ENCODE results near the gene DLGAP3.

The DLGAP3 gene

DNA sequence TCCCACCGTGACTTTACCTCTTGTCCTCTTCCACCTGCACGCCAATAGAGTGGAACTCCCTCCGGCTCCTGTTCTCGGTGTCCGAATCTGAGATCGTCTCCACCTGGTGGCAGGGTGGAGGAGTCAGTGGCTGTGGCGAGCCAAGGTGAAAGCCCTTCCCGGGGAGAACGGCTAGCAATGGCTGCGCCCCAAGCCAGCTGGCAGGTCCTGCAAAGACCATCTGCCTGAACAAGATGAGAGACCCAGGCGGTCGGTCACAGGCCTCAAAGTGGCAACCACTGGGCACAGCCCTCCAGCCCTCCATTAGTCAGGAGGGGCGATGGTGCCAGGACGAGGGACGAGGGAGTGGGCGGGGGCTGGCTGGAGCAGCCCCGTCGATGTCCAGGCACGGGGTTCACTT is 44.5 kb downstream of the DLGAP3 start:
- TF ChIP-seq, protein P1, sequence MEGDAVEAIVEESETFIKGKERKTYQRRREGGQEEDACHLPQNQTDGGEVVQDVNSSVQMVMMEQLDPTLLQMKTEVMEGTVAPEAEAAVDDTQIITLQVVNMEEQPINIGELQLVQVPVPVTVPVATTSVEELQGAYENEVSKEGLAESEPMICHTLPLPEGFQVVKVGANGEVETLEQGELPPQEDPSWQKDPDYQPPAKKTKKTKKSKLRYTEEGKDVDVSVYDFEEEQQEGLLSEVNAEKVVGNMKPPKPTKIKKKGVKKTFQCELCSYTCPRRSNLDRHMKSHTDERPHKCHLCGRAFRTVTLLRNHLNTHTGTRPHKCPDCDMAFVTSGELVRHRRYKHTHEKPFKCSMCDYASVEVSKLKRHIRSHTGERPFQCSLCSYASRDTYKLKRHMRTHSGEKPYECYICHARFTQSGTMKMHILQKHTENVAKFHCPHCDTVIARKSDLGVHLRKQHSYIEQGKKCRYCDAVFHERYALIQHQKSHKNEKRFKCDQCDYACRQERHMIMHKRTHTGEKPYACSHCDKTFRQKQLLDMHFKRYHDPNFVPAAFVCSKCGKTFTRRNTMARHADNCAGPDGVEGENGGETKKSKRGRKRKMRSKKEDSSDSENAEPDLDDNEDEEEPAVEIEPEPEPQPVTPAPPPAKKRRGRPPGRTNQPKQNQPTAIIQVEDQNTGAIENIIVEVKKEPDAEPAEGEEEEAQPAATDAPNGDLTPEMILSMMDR (IDR thresholded peaks at IDR 0.05; ENCODE audit: extremely low read depth, missing control alignments) = peak; percentile 12
- peak; percentile 59 for DNase-seq (ENCODE audit: low spot score)

DNA sequence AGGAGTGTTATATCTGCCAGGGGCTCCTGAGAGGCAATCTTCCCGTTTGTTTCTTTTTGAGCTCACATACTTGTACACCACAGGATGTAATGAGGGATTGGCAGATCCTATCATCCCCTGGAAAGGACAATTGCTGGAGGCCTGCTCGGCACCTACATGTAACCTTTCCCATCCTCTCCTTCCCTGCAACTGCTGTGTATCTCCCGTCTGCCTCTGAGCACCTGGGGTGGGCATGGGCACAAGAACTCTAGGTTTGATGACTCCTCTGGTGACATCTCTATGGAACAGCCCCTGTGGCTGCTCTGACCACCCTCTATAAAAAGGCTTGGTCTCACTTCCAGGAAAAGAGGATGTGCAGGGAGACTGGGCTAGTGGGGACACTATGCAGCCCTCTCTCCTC is 44.9 kb downstream of the DLGAP3 start:
- TF ChIP-seq, protein P1 (IDR thresholded peaks at IDR 0.05; ENCODE audit: extremely low read depth, missing control alignments) = no peak
- DNase-seq (ENCODE audit: low spot score) = no peak

DNA sequence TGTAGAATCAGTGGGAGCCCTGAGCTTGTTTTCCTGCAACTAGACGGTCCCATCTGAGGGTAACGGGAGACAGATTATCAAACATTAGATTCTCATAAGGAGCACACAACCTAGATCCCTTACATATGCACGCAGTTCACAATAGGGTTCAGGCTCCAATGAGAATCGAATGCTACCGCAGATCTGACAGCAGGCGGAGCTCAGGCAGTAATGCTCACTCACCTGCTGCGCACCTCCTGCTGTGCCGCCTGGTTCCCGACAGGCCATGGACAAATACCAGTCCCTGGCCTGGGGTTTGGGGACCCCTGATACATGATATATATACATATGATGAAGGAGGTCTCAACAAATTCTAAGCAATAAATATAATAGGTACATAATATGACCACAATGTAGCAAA is 50.2 kb downstream of the DLGAP3 start:
- no peak for DNase-seq (ENCODE audit: low spot score)
- TF ChIP-seq, protein P1 (IDR thresholded peaks at IDR 0.05; ENCODE audit: extremely low read depth, missing control alignments) = no peak

DNA sequence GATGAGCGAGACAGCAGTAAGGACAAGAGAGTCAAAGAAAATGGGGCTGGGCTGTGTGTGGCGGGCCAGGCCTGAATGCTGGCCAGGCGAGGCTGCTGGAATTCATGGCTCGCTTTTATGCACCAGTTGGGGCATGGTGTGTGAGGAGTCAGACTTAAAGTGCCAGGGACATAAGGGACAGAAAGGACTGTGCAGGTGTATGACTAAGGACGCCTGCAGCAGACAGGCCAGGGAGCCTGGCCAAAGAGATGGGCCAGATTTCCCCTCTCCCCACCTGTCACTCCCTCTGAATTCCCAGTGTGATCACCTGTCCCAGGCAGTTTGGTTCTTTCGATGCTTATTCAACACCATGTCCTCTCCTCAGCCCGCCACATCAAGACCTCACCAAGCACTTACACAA is 53.0 kb downstream of the DLGAP3 start:
- TF ChIP-seq, protein P1 (IDR thresholded peaks at IDR 0.05; ENCODE audit: extremely low read depth, missing control alignments) = no peak
- no peak for DNase-seq (ENCODE audit: low spot score)

DNA sequence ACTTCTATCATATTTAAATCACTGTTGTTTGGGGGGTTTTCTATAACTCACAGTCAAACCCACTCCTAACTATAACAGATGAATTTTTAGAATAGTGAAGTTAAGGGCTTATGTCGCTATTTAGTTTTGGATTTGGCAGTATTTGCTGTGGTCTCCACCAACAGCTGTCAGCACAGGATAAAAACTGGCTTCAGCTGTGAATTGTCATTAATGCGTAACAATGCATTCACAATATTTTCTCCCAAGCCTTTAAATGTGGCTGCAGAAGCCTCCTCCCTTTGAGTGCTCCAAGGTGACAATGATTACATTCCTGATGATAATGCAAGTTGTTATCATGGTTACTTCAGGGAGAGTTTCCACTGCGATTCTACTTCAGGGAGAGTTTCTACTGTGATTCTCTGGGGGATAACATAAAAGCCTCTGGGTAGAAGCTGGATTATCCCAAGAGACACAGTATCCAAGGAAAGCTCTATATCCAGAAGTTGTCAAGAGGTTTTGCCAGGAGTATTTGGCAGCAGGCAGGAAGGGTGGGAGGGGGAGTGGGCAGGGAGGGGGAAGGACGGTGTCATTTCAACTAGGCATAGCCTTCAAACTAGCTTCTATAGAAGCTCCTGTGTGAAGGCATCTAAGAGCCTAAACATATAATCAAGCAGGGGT is 55.0 kb downstream of the DLGAP3 start:
- DNase-seq (ENCODE audit: low spot score) = no peak
- TF ChIP-seq, protein P1 (IDR thresholded peaks at IDR 0.05; ENCODE audit: extremely low read depth, missing control alignments) = no peak

DNA sequence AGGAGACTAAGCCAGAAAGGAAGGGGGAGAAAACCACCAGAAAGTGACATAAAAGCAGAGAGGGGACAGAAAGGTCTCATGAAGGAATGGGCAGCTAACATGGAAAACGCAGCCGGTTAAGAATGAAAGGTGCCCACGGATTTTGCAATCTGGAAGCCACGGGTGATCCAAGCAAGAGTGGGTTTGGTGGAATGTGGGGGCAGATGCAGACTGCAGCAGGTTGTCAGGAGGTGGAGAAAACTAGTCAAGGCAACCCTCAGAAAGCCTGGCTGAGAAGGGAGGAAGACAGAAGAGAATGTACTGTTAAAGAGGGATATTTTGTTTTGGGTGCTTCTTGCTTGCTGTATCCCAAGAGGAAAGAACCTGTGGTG is 57.3 kb downstream of the DLGAP3 start:
- DNase-seq (ENCODE audit: low spot score) = no peak
- TF ChIP-seq, protein P1 (IDR thresholded peaks at IDR 0.05; ENCODE audit: extremely low read depth, missing control alignments) = no peak

DNA sequence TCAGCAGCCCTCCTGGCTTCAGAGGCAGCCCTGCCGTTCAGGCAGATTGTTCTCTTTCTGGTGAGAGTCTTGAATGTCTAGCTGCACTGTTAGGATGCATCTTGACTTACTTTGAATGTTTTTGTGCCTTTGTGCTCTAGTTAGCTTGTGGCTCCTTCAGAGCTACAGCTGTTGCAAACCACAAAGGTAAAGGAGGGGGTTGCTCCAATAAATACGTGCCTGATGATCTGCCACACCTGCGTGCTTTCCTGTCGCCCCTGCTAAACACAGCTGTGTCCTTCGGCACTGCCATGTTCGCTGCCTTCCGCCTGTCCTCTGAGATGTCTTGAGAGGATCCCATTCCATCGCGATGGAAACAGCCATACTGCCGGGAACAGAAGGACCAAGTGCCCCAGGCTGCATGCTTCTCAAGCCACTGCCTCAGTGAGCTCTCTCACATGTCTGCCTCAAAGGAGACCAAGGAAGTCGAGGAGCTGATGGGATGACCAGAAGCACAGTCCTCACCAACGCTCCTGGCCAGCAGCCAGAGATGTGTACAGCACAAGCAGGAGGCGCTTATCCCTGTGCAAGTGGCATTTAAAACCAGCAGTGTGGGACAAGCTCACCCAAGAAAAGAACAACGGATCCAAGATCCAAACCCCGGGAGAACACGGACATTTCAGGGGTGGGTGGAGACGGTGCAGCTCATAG is 57.9 kb downstream of the DLGAP3 start:
- DNase-seq (ENCODE audit: low spot score) = no peak
- TF ChIP-seq, protein P1 (IDR thresholded peaks at IDR 0.05; ENCODE audit: extremely low read depth, missing control alignments) = no peak
